Adipose tissue (tissue), 3 donors: ENCODE results near the gene CXADR. TPM values are rescaled to one million over a fixed set of nuclear protein-coding genes. Genes with fewer than 3 reads are reported as not detected.
"Not testable (repeated sequence)": the region's sequence is repeated elsewhere in the genome, so short reads cannot be mapped to it uniquely, and the experiment has no call there.

Experiments used
- H3K27ac ChIP-seq: one replicate; pipeline ENCODE4 v1.5.1; 2013; ENCODE audit warnings: low read depth, low read length
- WGBS, 3 donors: extraction: QIAGEN DNeasy Blood & Tissue Kit; methylation state at CpG; one replicate each; pipeline ENCODE4 v1.1.7; 2013; 5-methylcytosine and 5-hydroxymethylcytosine counted together
- polyA plus RNA-seq, 3 donors: library from polyadenylated mRNA; stranded (reverse); fragments of 200-250 nt; gene quantifications; one replicate each; pipeline ENCODE4 v1.2.3, GENCODE V29; 2013
- donor health status: healthy with polysubstance abuse.
- donor health status: Bipolar disorder and iron deficiency.
- donor health status: healthy.

The CXADR gene
- 1 to 10 TPM in 2 of 3 donors, under 1 TPM in 1; 0.11 to 5.7 (median 1.8) TPM for polyA plus RNA-seq

- 0 to 1% (median 1%) methylated on average over 57 to 83 of the region's 83 CpGs for WGBS, 3 donors
- no peak within 1 kb of the TSS for H3K27ac ChIP-seq
These were observed at the start of gene CXADR for GRCh38 chr21:17512253-17513213. Gene CXADR, plus strand, starts transcription at chr21:17513043. Its CDS starts 87 bp downstream, at chr21:17513130.

GRCh38 chr21:17466166-17466565 is 46.7 kb upstream of the CXADR start:
- H3K27ac ChIP-seq = no peak overlapping the region
- 88 to 94% (median 94%) methylated on average over 1 of the region's 1 CpG for WGBS, 3 donors

GRCh38 chr21:17467392-17467791 is 45.5 kb upstream of the CXADR start:
- H3K27ac ChIP-seq = no peak overlapping the region
- 12 to 40% (median 33%) methylated on average over 4 of the region's 4 CpGs for WGBS, 3 donors

- 17 to 53% (median 52%) methylated on average over 3 of the region's 3 CpGs for WGBS, 3 donors
- no peak overlapping the region for H3K27ac ChIP-seq
These were observed 45.0 kb upstream of the CXADR start for GRCh38 chr21:17467829-17468228.

- H3K27ac ChIP-seq = no peak overlapping the region
- WGBS, 3 donors = 93 to 100% (median 95%) methylated on average over 1 of the region's 1 CpG
These were observed 44.1 kb upstream of the CXADR start for GRCh38 chr21:17468698-17469097.

- H3K27ac ChIP-seq = no peak overlapping the region
- WGBS, 3 donors = 92 to 100% (median 92%) methylated on average over 1 of the region's 1 CpG
These were observed 43.1 kb upstream of the CXADR start for GRCh38 chr21:17469727-17470126.

- WGBS, 3 donors = 28 to 85% (median 71%) methylated on average over 1 of the region's 1 CpG
These were observed 40.7 kb upstream of the CXADR start for GRCh38 chr21:17472182-17472581.

GRCh38 chr21:17472592-17473271 is 40.1 kb upstream of the CXADR start:
- no peak overlapping the region for H3K27ac ChIP-seq
- 61 to 90% (median 86%) methylated on average over 7 of the region's 7 CpGs for WGBS, 3 donors

More at GRCh38 chr21:17472182-17472581, 40.7 kb upstream of the CXADR start:
- H3K27ac ChIP-seq = no peak overlapping the region

- H3K27ac ChIP-seq = no peak overlapping the region
- 57 to 81% (median 78%) methylated on average over 4 of the region's 4 CpGs for WGBS, 3 donors
These were observed 36.8 kb upstream of the CXADR start for GRCh38 chr21:17476006-17476405.

GRCh38 chr21:17478156-17478555 is 34.7 kb upstream of the CXADR start:
- H3K27ac ChIP-seq = not testable (repeated sequence)
- 92 to 99% (median 99%) methylated on average over 6 of the region's 6 CpGs for WGBS, 3 donors

- WGBS, 3 donors = 92 to 97% (median 95%) methylated on average over 2 of the region's 2 CpGs
- H3K27ac ChIP-seq = no peak overlapping the region
These were observed 33.2 kb upstream of the CXADR start for GRCh38 chr21:17479606-17480005.

GRCh38 chr21:17482928-17483327 is 29.9 kb upstream of the CXADR start:
- no peak overlapping the region for H3K27ac ChIP-seq
- WGBS, 3 donors = 71 to 83% (median 74%) methylated on average over 1 of the region's 1 CpG

GRCh38 chr21:17488620-17489019 is 24.2 kb upstream of the CXADR start:
- H3K27ac ChIP-seq = no peak overlapping the region

GRCh38 chr21:17489565-17489964 is 23.3 kb upstream of the CXADR start:
- WGBS, 3 donors = 54 to 79% (median 76%) methylated on average over 3 of the region's 3 CpGs
- H3K27ac ChIP-seq = not testable (repeated sequence)

GRCh38 chr21:17491716-17492414 is 21.0 kb upstream of the CXADR start:
- 39 to 44% (median 42%) methylated on average over 7 of the region's 7 CpGs for WGBS, 3 donors
- no peak overlapping the region for H3K27ac ChIP-seq

GRCh38 chr21:17492415-17493168 is 20.3 kb upstream of the CXADR start:
- 85 to 92% (median 85%) methylated on average over 6 of the region's 6 CpGs for WGBS, 3 donors

GRCh38 chr21:17494051-17494450 is 18.8 kb upstream of the CXADR start:
- H3K27ac ChIP-seq = no peak overlapping the region
- WGBS, 3 donors = 86 to 90% (median 88%) methylated on average over 3 of the region's 3 CpGs

More at GRCh38 chr21:17492415-17493168, 20.3 kb upstream of the CXADR start:
- H3K27ac ChIP-seq = no peak overlapping the region

GRCh38 chr21:17495680-17496079 is 17.2 kb upstream of the CXADR start:
- no peak overlapping the region for H3K27ac ChIP-seq
- 76 to 82% (median 80%) methylated on average over 2 of the region's 2 CpGs for WGBS, 3 donors
